ENCODE measurements around the gene NUP42. TPM values are rescaled to one million over a fixed set of nuclear protein-coding genes. Genes with fewer than 3 reads are reported as not detected.

Gene NUP42
- total RNA-seq, 1 donor from 2014 or later, result 60.1 TPM

DNA sequence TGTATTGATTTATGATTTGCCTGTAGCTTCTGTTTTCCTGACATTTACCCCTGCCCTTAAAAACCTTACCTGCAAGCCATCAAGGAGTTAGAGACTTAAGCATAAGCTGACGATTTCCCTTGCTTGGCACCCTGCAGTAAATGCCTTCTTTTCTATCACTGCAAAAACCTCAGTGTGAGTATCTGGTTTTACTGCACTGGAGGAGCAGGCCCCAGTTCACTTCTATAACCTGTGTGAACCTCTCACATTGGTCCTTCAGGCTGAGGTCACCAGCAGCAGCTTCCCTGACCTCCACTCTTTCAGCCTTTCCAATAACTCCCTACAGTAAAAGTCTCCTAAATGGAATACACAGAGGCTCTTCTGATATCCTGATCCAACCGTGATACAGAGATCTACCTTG, 30.5 kb downstream of the NUP42 start:
- Histone ChIP-seq H3F3A (ENCODE audit: low read depth) (no peaks in the 10 kb centered on the region), H3K27ac (no peak overlapping the region), H3K27me3 (no peaks in the 10 kb centered on the region), H3K4me3 (no peak overlapping the region), H3K4me2 (no peak overlapping the region), H3K9me3 (ENCODE audit: low read depth) (no peaks in the 10 kb centered on the region), H3K36me3 (no peaks in the 10 kb centered on the region), H3K4me1 (no peaks in the 10 kb centered on the region), H3K9ac (no peak overlapping the region), H3K79me2 (ENCODE audit: low read depth) (no peaks in the 10 kb centered on the region), H4K20me1 (ENCODE audit: low read depth) (no peaks in the 10 kb centered on the region), H2AFZ (replicated peaks) (no peak overlapping the region)
- H3K4me3 Mint-ChIP-seq, result no peak overlapping the region
- no peak overlapping the region for H3K27ac Mint-ChIP-seq
- no peaks in the 10 kb centered on the region for H3K27me3 Mint-ChIP-seq (ENCODE audit: insufficient read depth, low read depth)
- no peaks in the 10 kb centered on the region for H3K4me1 Mint-ChIP-seq
- TF ChIP-seq, protein P1, sequence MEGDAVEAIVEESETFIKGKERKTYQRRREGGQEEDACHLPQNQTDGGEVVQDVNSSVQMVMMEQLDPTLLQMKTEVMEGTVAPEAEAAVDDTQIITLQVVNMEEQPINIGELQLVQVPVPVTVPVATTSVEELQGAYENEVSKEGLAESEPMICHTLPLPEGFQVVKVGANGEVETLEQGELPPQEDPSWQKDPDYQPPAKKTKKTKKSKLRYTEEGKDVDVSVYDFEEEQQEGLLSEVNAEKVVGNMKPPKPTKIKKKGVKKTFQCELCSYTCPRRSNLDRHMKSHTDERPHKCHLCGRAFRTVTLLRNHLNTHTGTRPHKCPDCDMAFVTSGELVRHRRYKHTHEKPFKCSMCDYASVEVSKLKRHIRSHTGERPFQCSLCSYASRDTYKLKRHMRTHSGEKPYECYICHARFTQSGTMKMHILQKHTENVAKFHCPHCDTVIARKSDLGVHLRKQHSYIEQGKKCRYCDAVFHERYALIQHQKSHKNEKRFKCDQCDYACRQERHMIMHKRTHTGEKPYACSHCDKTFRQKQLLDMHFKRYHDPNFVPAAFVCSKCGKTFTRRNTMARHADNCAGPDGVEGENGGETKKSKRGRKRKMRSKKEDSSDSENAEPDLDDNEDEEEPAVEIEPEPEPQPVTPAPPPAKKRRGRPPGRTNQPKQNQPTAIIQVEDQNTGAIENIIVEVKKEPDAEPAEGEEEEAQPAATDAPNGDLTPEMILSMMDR (IDR thresholded peaks at IDR 0.05), result no peak
- TF ChIP-seq EZH2 (IDR thresholded peaks at IDR 0.05), result no peak
- TF ChIP-seq EZH2phosphoT487 (IDR thresholded peaks at IDR 0.05), result no peak
- no peaks in the 10 kb centered on the region for H3K9me3 Mint-ChIP-seq
- H3K36me3 Mint-ChIP-seq, result no peaks in the 10 kb centered on the region
- DNase-seq (ENCODE audit: low spot score), result no peak

DNA sequence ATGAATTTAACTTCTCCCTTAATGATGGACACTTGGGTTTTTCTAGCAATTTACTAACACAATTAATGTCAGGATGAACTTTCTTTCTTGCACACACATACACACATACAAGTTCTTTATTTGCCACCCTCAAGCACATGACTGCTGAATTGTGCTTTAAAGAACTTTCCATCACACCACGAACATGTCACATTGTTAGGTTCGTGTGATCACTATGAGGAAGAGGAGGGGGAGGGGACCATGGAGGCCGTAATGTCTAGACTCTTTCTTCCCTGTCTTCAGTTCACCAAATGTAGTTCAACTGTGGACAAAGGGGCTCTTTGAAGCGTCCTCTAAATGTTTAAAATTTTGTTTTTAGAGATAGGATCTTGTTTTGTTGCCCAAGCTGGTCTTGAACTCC, 31.0 kb downstream of the NUP42 start:
- no peaks in the 10 kb centered on the region for H3K4me1 ChIP-seq
- H3K9me3 Mint-ChIP-seq, result no peaks in the 10 kb centered on the region
- no peak overlapping the region for H3K4me2 ChIP-seq
- TF ChIP-seq EZH2 (IDR thresholded peaks at IDR 0.05) (no peak), EZH2phosphoT487 (IDR thresholded peaks at IDR 0.05) (no peak)
- TF ChIP-seq, protein P1 (IDR thresholded peaks at IDR 0.05), result no peak
- H3F3A ChIP-seq (ENCODE audit: low read depth), result no peaks in the 10 kb centered on the region
- no peaks in the 10 kb centered on the region for H3K27me3 Mint-ChIP-seq (ENCODE audit: insufficient read depth, low read depth)
- H3K27me3 ChIP-seq, result no peaks in the 10 kb centered on the region
- no peaks in the 10 kb centered on the region for H3K36me3 ChIP-seq
- no peaks in the 10 kb centered on the region for H3K9me3 ChIP-seq (ENCODE audit: low read depth)
- H3K9ac ChIP-seq, result no peak overlapping the region
- H3K36me3 Mint-ChIP-seq, result no peaks in the 10 kb centered on the region
- no peaks in the 10 kb centered on the region for H4K20me1 ChIP-seq (ENCODE audit: low read depth)
- H3K79me2 ChIP-seq (ENCODE audit: low read depth), result no peaks in the 10 kb centered on the region
- H2AFZ ChIP-seq (replicated peaks), result no peak overlapping the region
- H3K4me3 Mint-ChIP-seq, result no peak overlapping the region
- no peak for DNase-seq (ENCODE audit: low spot score)
- H3K4me1 Mint-ChIP-seq, result no peaks in the 10 kb centered on the region
- no peak overlapping the region for H3K27ac Mint-ChIP-seq
- H3K4me3 ChIP-seq, result no peak overlapping the region
- no peak overlapping the region for H3K27ac ChIP-seq

DNA sequence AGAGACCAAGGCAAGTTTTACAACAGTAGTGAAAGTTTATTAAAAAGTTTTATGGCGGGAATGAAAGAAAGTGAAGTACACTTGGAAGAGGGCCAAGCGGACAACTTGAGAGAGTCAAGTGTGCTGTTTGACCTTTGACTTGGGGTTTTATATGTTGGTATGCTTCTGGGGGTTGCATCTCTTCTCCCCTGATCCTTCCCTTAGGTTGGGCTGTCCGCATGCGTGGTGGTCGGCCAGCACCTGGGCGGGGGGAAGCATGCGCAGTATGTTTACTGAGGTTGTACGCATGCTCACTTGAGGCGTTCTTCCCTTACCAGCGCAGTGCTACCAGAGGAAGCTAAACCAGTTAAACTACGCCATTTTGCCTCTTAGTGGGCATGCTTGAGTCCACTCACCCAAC, 31.9 kb downstream of the NUP42 start:
- Mint-ChIP-seq H3K9me3 (no peaks in the 10 kb centered on the region), H3K36me3 (no peaks in the 10 kb centered on the region), H3K4me1 (no peaks in the 10 kb centered on the region), H3K27ac (no peak overlapping the region), H3K4me3 (no peak overlapping the region), H3K27me3 (ENCODE audit: insufficient read depth, low read depth) (no peaks in the 10 kb centered on the region)
- Histone ChIP-seq H3K27me3 (no peaks in the 10 kb centered on the region), H3K4me1 (no peaks in the 10 kb centered on the region), H4K20me1 (ENCODE audit: low read depth) (no peaks in the 10 kb centered on the region), H3K9me3 (ENCODE audit: low read depth) (no peaks in the 10 kb centered on the region), H2AFZ (replicated peaks) (no peak overlapping the region), H3K9ac (no peak overlapping the region), H3K4me3 (no peak overlapping the region), H3K79me2 (ENCODE audit: low read depth) (no peaks in the 10 kb centered on the region), H3F3A (ENCODE audit: low read depth) (no peaks in the 10 kb centered on the region), H3K4me2 (no peak overlapping the region), H3K36me3 (no peaks in the 10 kb centered on the region), H3K27ac (no peak overlapping the region)
- TF ChIP-seq EZH2phosphoT487 (IDR thresholded peaks at IDR 0.05), result no peak
- TF ChIP-seq EZH2 (IDR thresholded peaks at IDR 0.05), result no peak
- TF ChIP-seq, protein P1 (IDR thresholded peaks at IDR 0.05), result no peak
- no peak for DNase-seq (ENCODE audit: low spot score)
